Measurements from ENCODE around the gene VAMP8. TPM values are rescaled to one million over a fixed set of nuclear protein-coding genes. Genes with fewer than 3 reads are reported as not detected.

Gene VAMP8
- total and polyA plus RNA-seq, 5 donors from 2014 or later = 105 to 484 (median 394) TPM

DNA sequence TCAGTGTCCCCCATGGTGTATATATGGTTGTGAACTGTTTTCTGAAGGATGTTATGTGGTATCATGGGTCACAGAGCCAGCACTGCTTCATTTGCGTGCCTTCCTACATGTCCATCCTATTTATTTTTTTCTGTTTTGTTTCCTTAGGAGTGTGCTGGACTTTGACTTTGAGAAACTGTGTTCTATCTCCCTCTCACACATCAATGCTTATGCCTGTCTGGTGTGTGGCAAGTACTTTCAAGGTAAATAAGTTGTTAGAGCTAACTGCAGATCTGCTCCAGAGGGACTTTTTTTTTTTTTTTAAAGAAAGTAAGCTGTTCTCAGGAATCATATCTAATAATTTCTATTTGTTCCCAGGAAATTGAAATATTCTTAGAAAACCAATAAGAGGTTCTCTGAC, 44.0 kb downstream of the VAMP8 start:
- no peak overlapping the region for H3K4me3 ChIP-seq (ENCODE audit: low read depth, low read length)
- H3K4me3 Mint-ChIP-seq = peak overlapping the region in 2 of 4 donors; percentile 12 to 38
- DNase-seq = no peak
- H3K36me3 Mint-ChIP-seq = peaks cover 33% of the 10 kb centered on the region
- no peak overlapping the region for H3K27ac ChIP-seq (ENCODE audit: insufficient read depth, low read length, poor library complexity, severe bottlenecking)
- H3K4me1 Mint-ChIP-seq = peaks cover 0 to 27% (median 15%) of the 10 kb centered on the region in 4 donors
- ATAC-seq (ENCODE audit: low read depth in 2 of 2) = no peak
- H3K36me3 ChIP-seq (ENCODE audit: control insufficient read depth, insufficient read depth, low read length) = peaks cover 59% of the 10 kb centered on the region
- H3K27ac Mint-ChIP-seq = peak overlapping the region in 1 of 3 donors; percentile 4
- no peaks in the 10 kb centered on the region for H3K9me3 Mint-ChIP-seq
- no peaks in the 10 kb centered on the region for H3K27me3 Mint-ChIP-seq
- no peaks in the 10 kb centered on the region for H3K9me3 ChIP-seq (ENCODE audit: control insufficient read depth in 2 of 2, low read length in 2 of 2)
- no peaks in the 10 kb centered on the region for H3K27me3 ChIP-seq (ENCODE audit: control insufficient read depth, insufficient read depth, low read length)
- peaks cover 15% of the 10 kb centered on the region for H3K4me1 ChIP-seq (ENCODE audit: control insufficient read depth, insufficient read depth, low read length, poor library complexity, severe bottlenecking)

DNA sequence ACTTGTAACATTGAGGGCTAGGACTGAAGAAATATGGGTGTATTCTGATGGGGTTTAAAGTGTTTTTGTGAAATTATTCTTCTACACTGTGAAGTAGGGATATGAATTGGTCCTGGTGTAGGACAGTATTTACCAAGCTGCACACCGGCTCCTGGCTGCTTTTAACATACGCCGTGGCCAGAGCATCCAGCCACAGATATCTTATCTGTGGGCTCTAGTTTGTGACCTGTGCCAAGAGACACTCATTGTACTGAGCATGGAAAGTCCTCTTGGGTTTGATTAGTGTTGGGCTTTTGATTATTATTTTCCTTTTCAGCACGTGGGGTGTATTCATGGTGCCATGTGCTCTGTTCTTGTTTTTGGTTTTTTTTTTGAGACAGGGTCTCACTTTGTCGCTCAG, 46.6 kb downstream of the VAMP8 start:
- Histone ChIP-seq H3K4me1 (ENCODE audit: control insufficient read depth, insufficient read depth, low read length, poor library complexity, severe bottlenecking) (no peaks in the 10 kb centered on the region), H3K4me3 (ENCODE audit: low read depth, low read length) (no peak overlapping the region), H3K36me3 (ENCODE audit: control insufficient read depth, insufficient read depth, low read length) (peaks cover 80% of the 10 kb centered on the region), H3K27ac (ENCODE audit: insufficient read depth, low read length, poor library complexity, severe bottlenecking) (no peak overlapping the region), H3K27me3 (ENCODE audit: control insufficient read depth, insufficient read depth, low read length) (no peaks in the 10 kb centered on the region), H3K9me3 (ENCODE audit: control insufficient read depth in 2 of 2, low read length in 2 of 2) (no peaks in the 10 kb centered on the region)
- no peak for ATAC-seq (ENCODE audit: low read depth in 2 of 2)
- Mint-ChIP-seq H3K27me3 (no peaks in the 10 kb centered on the region), H3K4me3 (no peak overlapping the region), H3K27ac (no peak overlapping the region), H3K36me3 (peaks cover 41% of the 10 kb centered on the region), H3K4me1 (peaks cover 0 to 21% (median 12%) of the 10 kb centered on the region in 4 donors), H3K9me3 (no peaks in the 10 kb centered on the region)
- DNase-seq = no peak

DNA sequence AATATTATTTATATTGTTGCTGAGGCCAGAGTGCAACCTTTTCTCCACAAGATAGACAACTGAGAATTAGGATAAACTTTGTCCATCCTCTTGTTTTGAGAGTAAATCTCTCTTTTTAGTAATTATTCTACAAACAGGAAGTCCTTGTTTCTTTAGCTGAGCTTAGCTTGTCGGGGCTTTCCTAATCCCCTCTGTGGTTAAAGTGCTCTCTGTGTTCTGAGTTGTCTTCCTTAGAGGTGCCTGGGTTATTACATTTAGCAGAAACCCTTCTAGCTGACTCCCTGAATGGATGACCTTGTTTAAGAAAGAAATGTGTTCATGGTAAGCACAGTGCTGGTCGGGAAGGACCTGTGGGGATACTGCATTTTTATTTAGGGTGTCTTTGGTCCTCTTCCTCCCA, 51.3 kb downstream of the VAMP8 start:
- no peaks in the 10 kb centered on the region for H3K27me3 Mint-ChIP-seq
- peak overlapping the region in 2 of 3 donors; percentile 26 to 42 for H3K27ac Mint-ChIP-seq
- H3K27me3 ChIP-seq (ENCODE audit: control insufficient read depth, insufficient read depth, low read length) = no peaks in the 10 kb centered on the region
- peaks cover 0 to 19% (median 12%) of the 10 kb centered on the region in 4 donors for H3K4me1 Mint-ChIP-seq
- peak overlapping the region; percentile 23 for H3K27ac ChIP-seq (ENCODE audit: insufficient read depth, low read length, poor library complexity, severe bottlenecking)
- H3K4me3 ChIP-seq (ENCODE audit: low read depth, low read length) = no peak overlapping the region
- no peaks in the 10 kb centered on the region for H3K9me3 Mint-ChIP-seq
- peak in 1 of 3 donors; percentile 36 for DNase-seq
- ATAC-seq (ENCODE audit: low read depth in 2 of 2) = no peak
- peaks cover 83% of the 10 kb centered on the region for H3K36me3 ChIP-seq (ENCODE audit: control insufficient read depth, insufficient read depth, low read length)
- peaks cover 47% of the 10 kb centered on the region for H3K36me3 Mint-ChIP-seq
- H3K4me1 ChIP-seq (ENCODE audit: control insufficient read depth, insufficient read depth, low read length, poor library complexity, severe bottlenecking) = no peaks in the 10 kb centered on the region
- H3K9me3 ChIP-seq (ENCODE audit: control insufficient read depth in 2 of 2, low read length in 2 of 2) = no peaks in the 10 kb centered on the region
- H3K4me3 Mint-ChIP-seq = no peak overlapping the region

DNA sequence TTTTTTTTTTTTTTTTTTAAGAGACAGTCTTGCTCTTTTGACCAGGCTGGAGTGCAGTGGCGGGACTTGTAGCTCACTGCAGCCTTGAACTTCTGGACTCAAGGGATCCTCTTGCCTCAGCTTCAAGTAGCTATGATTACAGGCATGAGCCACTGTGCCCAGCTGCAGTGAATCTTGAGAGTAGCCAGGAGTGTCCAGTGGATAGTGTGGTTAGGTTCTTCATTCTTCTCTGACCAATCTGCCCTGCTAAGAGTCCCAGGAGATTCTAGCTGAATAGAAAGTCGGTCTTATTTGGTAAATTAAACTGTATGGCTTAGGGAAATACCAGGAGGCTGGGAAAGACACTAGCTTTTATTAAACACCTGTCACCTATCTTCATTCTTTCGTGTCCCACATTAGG, 53.9 kb downstream of the VAMP8 start:
- ATAC-seq (ENCODE audit: low read depth in 2 of 2) = no peak
- Histone ChIP-seq H3K4me1 (ENCODE audit: control insufficient read depth, insufficient read depth, low read length, poor library complexity, severe bottlenecking) (no peaks in the 10 kb centered on the region), H3K27ac (ENCODE audit: insufficient read depth, low read length, poor library complexity, severe bottlenecking) (no peak overlapping the region), H3K9me3 (ENCODE audit: control insufficient read depth in 2 of 2, low read length in 2 of 2) (no peaks in the 10 kb centered on the region), H3K27me3 (ENCODE audit: control insufficient read depth, insufficient read depth, low read length) (no peaks in the 10 kb centered on the region), H3K4me3 (ENCODE audit: low read depth, low read length) (no peak overlapping the region), H3K36me3 (ENCODE audit: control insufficient read depth, insufficient read depth, low read length) (peaks cover 82% of the 10 kb centered on the region)
- DNase-seq = no peak
- peaks cover 0 to 29% (median 22%) of the 10 kb centered on the region in 4 donors for H3K4me1 Mint-ChIP-seq
- H3K27me3 Mint-ChIP-seq = no peaks in the 10 kb centered on the region
- no peak overlapping the region for H3K27ac Mint-ChIP-seq
- no peaks in the 10 kb centered on the region for H3K9me3 Mint-ChIP-seq
- peaks cover 46% of the 10 kb centered on the region for H3K36me3 Mint-ChIP-seq
- H3K4me3 Mint-ChIP-seq = no peak overlapping the region

Other genes starting within 250 kb of the VAMP8 start
- gene TGOLN2, start 249.6 kb upstream of the VAMP8 start, total RNA-seq = 168 TPM
- gene TGOLN2, start 249.6 kb upstream of the VAMP8 start, polyA plus RNA-seq = 10 to 100 TPM; 51.3 to 62.7 (median 62.1) TPM
- gene RETSAT, start 223.1 kb upstream of the VAMP8 start, total RNA-seq = 32.4 TPM
- 10 to 100 TPM; 13.8 to 18.1 (median 15.8) TPM for gene RETSAT, start 223.1 kb upstream of the VAMP8 start, polyA plus RNA-seq
- 21.5 TPM for gene ELMOD3, start 222.8 kb upstream of the VAMP8 start, total RNA-seq
- gene ELMOD3, start 222.8 kb upstream of the VAMP8 start, polyA plus RNA-seq = 10 to 100 TPM; 13.5 to 16.3 (median 15.4) TPM
- 44.5 TPM for gene CAPG, start 167.2 kb upstream of the VAMP8 start, total RNA-seq
- gene CAPG, start 167.2 kb upstream of the VAMP8 start, polyA plus RNA-seq = 10 to 100 TPM; 19.9 to 74.7 (median 44.6) TPM
- gene SH2D6, start 158.9 kb upstream of the VAMP8 start, total RNA-seq = 0.25 TPM
- not detected for gene SH2D6, start 158.9 kb upstream of the VAMP8 start, polyA plus RNA-seq
- gene MAT2A, start 38.4 kb upstream of the VAMP8 start, total RNA-seq = 137 TPM
- 100 to 1,000 TPM in 3 of 4 donors, 10 to 100 TPM in 1; 82.2 to 141 (median 108) TPM for gene MAT2A, start 38.4 kb upstream of the VAMP8 start, polyA plus RNA-seq
- 20.0 TPM for gene GGCX, start 16.1 kb upstream of the VAMP8 start, total RNA-seq
- 10 to 100 TPM; 16.7 to 28.1 (median 17.7) TPM for gene GGCX, start 16.1 kb upstream of the VAMP8 start, polyA plus RNA-seq
- gene VAMP5, start 6.8 kb downstream of the VAMP8 start, total RNA-seq = 54.8 TPM
- 100 to 1,000 TPM; 155 to 215 (median 185) TPM for gene VAMP5, start 6.8 kb downstream of the VAMP8 start, polyA plus RNA-seq
- gene RNF181, start 18.2 kb downstream of the VAMP8 start, total RNA-seq = 47.0 TPM
- gene RNF181, start 18.2 kb downstream of the VAMP8 start, polyA plus RNA-seq = 100 to 1,000 TPM; 233 to 297 (median 251) TPM
- gene TMEM150A, start 25.1 kb downstream of the VAMP8 start, total RNA-seq = 4.9 TPM
- gene TMEM150A, start 25.1 kb downstream of the VAMP8 start, polyA plus RNA-seq = 10 to 100 TPM in 1 of 4 donors, 1 to 10 TPM in 3; 8.0 to 11.3 (median 9.1) TPM
- 43.9 TPM for gene C2orf68, start 34.5 kb downstream of the VAMP8 start, total RNA-seq
- 10 to 100 TPM; 17.4 to 20.6 (median 18.7) TPM for gene C2orf68, start 34.5 kb downstream of the VAMP8 start, polyA plus RNA-seq
- gene USP39, start 38.6 kb downstream of the VAMP8 start, total RNA-seq = 62.6 TPM
- 10 to 100 TPM; 67.1 to 86.0 (median 74.0) TPM for gene USP39, start 38.6 kb downstream of the VAMP8 start, polyA plus RNA-seq
- not detected for gene SFTPB, start 90.6 kb downstream of the VAMP8 start, total RNA-seq
- gene SFTPB, start 90.6 kb downstream of the VAMP8 start, polyA plus RNA-seq = not detected
- 2.4 TPM for gene GNLY, start 116.8 kb downstream of the VAMP8 start, total RNA-seq
- gene GNLY, start 116.8 kb downstream of the VAMP8 start, polyA plus RNA-seq = 10 to 100 TPM in 1 of 4 donors, 1 to 10 TPM in 3; 6.4 to 10.9 (median 9.2) TPM
- gene ATOH8, start 176.4 kb downstream of the VAMP8 start, total RNA-seq = not detected
- gene ATOH8, start 176.4 kb downstream of the VAMP8 start, polyA plus RNA-seq = not detected